NCI-H146 (cell line): ENCODE results near the gene ITIH5.
"Not testable (repeated sequence)": the region's sequence is repeated elsewhere in the genome, so short reads cannot be mapped to it uniquely, and the experiment has no call there.

Source experiments
- DNase-seq: peaks from one replicate; lab custom pipeline; 2025; lab: John Stamatoyannopoulos, UW

Gene ITIH5

GRCh38 chr10:7666253-7667023 is at the start of gene ITIH5:
TSS of gene ITIH5 (minus strand) at chr10:7666966. CDS start at chr10:7666892, 74 bp downstream.
- DNase-seq, result no peak

GRCh38 chr10:7715515-7715914 is 48.7 kb upstream of the ITIH5 start:
- DNase-seq, result no peak

GRCh38 chr10:7711075-7711474 is 44.3 kb upstream of the ITIH5 start:
- DNase-seq, result not testable (repeated sequence)

- no peak for DNase-seq
Measured at GRCh38 chr10:7710446-7710845, 43.7 kb upstream of the ITIH5 start.

GRCh38 chr10:7708832-7709231 is 42.1 kb upstream of the ITIH5 start:
- DNase-seq, result no peak

GRCh38 chr10:7707858-7708622 is 41.3 kb upstream of the ITIH5 start:
- DNase-seq, result no peak

GRCh38 chr10:7707102-7707501 is 40.3 kb upstream of the ITIH5 start:
- DNase-seq, result no peak

- no peak for DNase-seq
Measured at GRCh38 chr10:7706534-7707073, 39.8 kb upstream of the ITIH5 start.

- no peak for DNase-seq
Measured at GRCh38 chr10:7705341-7705740, 38.6 kb upstream of the ITIH5 start.

- no peak for DNase-seq
Measured at GRCh38 chr10:7704071-7705016, 37.6 kb upstream of the ITIH5 start.

- no peak for DNase-seq
Measured at GRCh38 chr10:7703140-7703539, 36.4 kb upstream of the ITIH5 start, which contains the start of gene ITIH2. TSS of gene ITIH2 (plus strand) at chr10:7703316. CDS start at chr10:7703435, 119 bp downstream.

- DNase-seq, result no peak
Measured at GRCh38 chr10:7702288-7702812, 35.6 kb upstream of the ITIH5 start.

GRCh38 chr10:7701158-7701742 is 34.5 kb upstream of the ITIH5 start:
- no peak for DNase-seq

- no peak for DNase-seq
Measured at GRCh38 chr10:7700577-7701125, 33.9 kb upstream of the ITIH5 start.

GRCh38 chr10:7697426-7697825 is 30.7 kb upstream of the ITIH5 start:
- no peak for DNase-seq

- DNase-seq, result no peak
Measured at GRCh38 chr10:7696545-7696944, 29.8 kb upstream of the ITIH5 start.

- DNase-seq, result not testable (repeated sequence)
Measured at GRCh38 chr10:7693194-7693593, 26.4 kb upstream of the ITIH5 start.

- not testable (repeated sequence) for DNase-seq
Measured at GRCh38 chr10:7692368-7692767, 25.6 kb upstream of the ITIH5 start.

GRCh38 chr10:7690885-7691597 is 24.3 kb upstream of the ITIH5 start:
- DNase-seq, result not testable (repeated sequence)

- DNase-seq, result no peak
Measured at GRCh38 chr10:7689591-7689990, 22.8 kb upstream of the ITIH5 start.
